Measurements from ENCODE around the gene STARD3.

GRCh38 chr17:39611401-39612112 lies 25.4 kb upstream of the STARD3 start:
- no peak for TF ChIP-seq CTCF (IDR thresholded peaks at IDR 0.05 in 8 of 11, conservative IDR thresholded peaks at IDR 0.05 in 3 of 11)
- no peak for TF ChIP-seq POLR2AphosphoS5 (IDR thresholded peaks at IDR 0.05)

Measured in spleen (tissue), 7 donors.